HG02870 (cell line): ENCODE data around the gene TRIB2.
"Not testable (repeated sequence)": the region's sequence is repeated elsewhere in the genome, so short reads cannot be mapped to it uniquely, and the experiment has no call there.

Source experiments
- ATAC-seq: cut with Tn5 transposase; IDR thresholded peaks from one replicate; pipeline ENCODE4 v1.9.1; 2021; ENCODE audit warnings: mild to moderate bottlenecking, moderate library complexity; ENCODE audit not compliant: unreplicated experiment

The TRIB2 gene

DNA sequence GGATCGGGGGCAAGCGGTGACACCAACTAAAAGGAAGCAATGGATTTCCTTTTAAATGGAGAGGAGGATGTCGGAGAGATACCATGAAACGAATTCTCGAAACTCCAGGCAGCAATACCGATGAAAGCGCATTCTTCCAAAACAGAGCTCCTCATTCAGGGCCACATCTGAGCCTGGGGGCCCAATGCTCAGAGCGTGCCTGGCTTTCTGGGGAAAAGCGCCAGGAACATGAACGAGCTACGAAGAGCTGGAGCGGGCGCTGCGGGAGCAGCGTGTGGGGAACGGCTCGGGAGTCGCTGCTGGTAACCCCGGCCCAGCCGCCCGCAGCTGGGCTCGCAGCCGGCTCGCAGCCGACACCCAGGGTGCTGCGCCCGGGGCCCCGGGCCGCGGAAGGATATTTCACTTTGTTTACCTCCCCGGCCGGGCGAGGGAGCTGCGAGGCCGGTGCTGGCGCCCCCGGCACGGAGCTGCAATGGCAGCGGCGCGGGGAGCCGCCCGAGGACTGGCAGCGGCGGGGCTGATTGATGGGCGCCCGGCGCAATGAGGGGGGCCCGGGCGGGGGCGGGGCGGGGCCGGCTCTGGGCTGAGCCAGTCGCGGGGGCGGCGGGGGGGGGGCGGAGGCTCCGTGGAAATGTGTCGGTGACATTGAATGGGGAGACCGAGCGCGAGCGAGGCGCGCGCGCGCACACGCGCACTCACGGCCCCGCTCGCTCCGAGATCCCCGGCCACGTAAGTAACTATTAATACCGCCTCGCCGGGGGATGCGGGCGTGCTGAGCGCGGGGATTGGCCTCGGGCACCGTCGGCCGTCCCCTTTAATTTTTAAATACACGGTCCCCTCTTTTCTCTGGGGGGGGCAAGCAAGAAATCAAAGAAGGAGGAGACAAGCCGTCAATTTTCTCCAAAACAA is at the start of gene TRIB2:
TRIB2 (plus strand) TSS at position 655 of the 909 bp plus-strand sequence. CDS start 1,372 bp downstream, outside the sequence.
- no peak for ATAC-seq

DNA sequence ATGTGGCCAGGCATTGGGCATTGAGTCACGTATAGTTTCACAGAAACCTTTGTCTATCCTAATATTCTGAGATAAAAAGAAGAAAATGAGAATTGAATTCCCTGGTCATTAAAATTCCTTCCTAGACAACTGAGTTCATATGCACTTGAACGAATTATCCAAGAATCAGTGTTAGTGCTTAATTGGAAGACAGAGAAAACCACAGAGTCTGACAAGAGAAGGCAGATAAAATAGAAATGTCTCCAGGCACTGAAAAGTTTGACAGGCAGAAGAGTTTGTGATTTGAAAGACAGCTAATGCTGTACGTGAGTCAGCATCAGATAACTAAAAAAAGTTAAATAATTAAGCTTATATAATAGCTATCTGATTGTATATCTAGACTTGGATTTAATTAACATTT is 47.7 kb upstream of the TRIB2 start:
- ATAC-seq, result no peak

DNA sequence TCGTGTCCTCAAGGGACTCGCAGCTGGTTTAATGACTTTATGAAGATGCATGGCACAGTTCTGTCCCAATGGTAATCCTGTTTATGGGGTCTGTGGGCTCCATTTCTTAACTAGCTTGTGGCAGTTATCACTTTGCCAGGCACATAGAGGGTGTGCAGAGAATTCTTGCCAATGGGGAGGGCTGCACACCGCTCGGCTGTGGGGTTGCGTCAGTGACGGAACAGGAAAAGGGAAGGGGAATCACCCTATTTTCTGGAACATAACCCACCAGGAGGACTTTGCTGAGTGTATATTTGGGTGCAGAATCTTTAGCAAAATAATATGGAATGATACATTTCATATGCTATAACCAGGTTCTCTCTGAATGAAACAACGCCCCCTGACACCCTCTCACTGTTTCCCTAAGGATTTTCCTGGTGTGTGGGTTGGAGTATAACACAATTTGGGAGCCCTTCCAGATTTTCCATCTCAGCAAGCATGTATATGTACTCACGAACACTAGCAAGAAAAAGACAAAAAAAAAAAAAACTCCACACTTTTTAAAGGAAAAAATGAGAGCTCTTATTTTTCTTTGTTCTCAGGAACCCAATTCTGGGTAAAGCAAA is 43.9 kb upstream of the TRIB2 start:
- no peak for ATAC-seq

DNA sequence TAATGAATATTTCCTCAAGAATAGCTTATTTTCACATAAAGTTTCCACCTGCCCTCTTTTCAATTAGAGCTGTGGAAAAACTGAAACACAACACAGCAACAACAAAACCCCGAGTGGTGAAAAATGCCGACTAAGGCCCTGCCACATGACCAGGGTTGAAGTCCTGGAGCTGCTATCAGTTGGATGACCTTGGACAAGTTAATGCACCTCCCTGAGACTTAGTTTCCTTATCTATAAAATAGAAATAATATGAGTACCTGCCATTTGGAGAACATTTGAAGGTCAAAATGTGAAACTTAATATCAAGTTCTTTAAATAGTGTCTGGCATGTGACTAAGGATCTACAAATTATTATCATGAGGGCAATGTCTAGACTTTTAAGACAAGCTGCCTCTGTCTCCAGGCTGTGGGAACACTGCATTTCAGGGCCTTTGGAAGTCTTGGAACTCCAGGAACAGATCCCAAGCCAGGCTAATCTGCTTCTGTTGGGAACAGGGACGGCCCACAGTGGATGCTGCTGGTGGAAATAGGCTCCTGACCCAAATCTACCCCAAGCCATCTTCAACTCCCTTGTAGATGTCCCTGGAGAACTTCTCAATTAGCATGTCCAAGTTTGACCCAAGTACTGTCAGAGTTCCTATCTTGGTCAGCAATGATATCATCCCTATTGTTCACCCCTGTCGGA is 42.0 kb upstream of the TRIB2 start:
- no peak for ATAC-seq

GRCh38 chr2:12675352-12675795 is 41.4 kb upstream of the TRIB2 start:
- no peak for ATAC-seq

GRCh38 chr2:12675801-12676200 is 40.9 kb upstream of the TRIB2 start:
- no peak for ATAC-seq

DNA sequence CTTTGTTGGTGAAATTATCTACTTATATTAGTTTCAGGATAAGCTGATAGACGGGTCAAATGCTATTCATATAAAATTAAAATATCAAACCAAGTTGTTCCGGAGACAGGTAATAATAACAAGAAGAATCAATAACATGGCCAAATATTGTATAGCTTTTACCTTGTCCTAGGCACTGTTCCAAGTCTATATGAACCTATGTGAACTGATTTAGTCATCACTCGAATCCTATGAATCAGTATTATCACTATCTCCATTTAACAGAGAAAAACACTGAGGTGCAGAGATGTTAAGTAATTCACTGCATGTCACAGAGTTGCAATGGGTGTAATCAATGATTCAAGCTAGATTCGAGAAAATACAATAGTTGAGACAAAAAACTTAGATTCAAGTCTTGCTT is 40.0 kb upstream of the TRIB2 start:
- no peak for ATAC-seq

- no peak for ATAC-seq
Measured at GRCh38 chr2:12678186-12678585, 38.5 kb upstream of the TRIB2 start.

- ATAC-seq, result no peak
Measured at GRCh38 chr2:12679550-12680072, 37.1 kb upstream of the TRIB2 start.

- ATAC-seq, result not testable (repeated sequence)
Measured at GRCh38 chr2:12680115-12680514, 36.6 kb upstream of the TRIB2 start.

DNA sequence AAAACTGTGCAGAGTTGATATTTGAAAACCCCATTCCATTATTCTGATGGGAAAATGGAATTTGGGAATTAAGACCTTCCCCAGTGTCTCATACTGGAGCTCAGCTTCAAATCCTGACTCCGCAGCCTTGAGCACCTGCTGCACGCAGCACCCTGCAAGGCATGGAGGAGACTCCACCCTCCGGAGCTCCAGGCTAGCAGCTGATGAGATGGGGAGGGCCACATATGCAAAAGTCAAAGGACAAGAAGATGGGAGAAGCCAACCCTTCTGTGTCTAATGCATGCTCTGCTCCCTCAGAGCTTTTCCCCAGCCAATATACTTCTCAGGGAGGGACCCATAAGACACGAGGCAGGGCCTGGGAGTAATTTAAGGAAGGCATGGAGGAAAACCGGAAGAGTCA is 34.7 kb upstream of the TRIB2 start:
- ATAC-seq, result no peak

DNA sequence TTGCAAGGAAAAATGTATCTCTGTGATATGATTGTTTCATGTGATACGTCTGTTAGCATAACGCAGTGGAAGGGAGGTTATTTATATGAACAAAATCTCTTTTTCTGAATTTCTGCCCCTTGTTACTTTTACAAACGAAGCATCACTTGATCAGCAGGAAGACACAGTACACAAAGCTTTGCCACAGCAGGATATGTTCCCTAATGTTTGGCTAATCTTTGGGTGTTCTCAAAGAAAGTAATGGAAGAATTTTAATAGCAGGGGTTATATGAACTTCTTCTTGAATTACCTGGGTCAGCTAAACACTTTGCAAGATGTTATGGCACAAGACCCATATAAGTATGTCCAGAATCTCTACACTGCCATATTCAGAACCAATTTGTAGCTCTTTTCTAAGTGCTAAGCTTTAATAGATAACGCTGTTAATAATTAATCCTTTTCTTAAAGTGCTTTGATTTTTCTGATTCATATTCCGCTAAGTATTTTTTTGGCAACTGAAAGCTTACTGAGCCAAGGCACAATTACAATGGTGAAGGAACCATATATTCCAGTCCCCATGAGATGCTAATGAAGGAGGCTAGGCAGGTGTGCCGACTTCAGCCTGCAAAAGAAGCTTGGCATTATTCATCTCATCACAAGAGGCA is 33.2 kb upstream of the TRIB2 start:
- ATAC-seq, result no peak

GRCh38 chr2:12684471-12684936 is 32.2 kb upstream of the TRIB2 start:
- no peak for ATAC-seq

- no peak for ATAC-seq
Measured at GRCh38 chr2:12685145-12685544, 31.6 kb upstream of the TRIB2 start.

DNA sequence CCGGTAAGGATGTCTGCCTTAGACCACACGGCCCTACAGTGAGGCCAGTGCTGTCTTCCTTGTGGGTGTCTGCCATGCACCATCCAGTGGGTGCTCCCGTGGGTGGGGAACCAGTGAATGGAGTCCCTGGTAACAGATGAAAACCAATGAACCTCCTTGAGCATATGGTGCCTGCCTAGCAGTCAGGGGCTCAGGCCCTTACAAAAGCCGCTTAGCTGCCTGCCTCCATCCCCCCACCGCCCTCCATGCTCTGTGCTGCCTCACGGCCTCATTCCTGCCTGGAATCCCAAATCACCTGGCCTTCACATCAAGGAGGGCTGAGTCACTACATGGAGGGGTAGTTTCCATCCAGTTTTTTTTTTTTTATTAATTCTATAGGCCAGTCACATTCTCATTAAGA is 30.8 kb upstream of the TRIB2 start:
- no peak for ATAC-seq

GRCh38 chr2:12686708-12687283 is 29.9 kb upstream of the TRIB2 start:
- ATAC-seq, result no peak

DNA sequence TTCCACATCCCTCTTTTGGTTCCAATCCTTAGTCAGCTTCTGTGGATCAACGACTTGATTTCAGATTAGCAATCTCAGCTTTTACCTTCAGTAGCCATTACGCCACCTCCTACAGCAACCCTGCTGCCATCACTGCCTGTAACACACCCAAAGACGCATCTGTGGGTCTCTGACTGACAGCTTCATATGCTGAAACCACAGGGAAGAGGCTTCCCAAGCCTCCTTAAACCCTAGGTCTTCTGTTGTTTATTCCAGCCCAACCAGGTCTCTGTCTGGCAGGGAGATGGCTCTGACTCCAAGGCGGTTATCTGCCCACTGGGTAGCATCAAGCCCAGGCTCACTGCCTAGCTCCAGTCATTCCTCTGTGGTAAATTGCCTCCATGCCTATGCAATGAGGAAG is 28.6 kb upstream of the TRIB2 start:
- no peak for ATAC-seq

DNA sequence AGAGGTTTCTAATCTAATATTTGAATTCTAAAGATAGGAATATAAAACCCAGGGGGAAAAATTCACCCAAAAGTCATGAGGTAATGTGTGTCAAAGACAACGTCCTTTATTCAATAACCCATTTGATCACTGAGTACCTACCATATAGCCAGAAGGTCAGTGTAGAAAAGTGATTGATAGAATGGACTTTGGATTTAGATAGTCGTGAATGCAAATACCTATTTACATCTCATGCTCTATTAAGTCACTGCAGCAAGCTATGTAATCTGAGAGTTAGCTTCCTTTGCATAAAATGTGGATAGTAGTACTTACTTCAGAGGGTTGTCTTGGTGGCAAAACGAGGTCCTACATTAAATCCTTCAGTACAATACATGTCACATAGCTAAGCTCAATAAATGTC is 27.8 kb upstream of the TRIB2 start:
- no peak for ATAC-seq

- no peak for ATAC-seq
Measured at GRCh38 chr2:12693509-12693908, 23.2 kb upstream of the TRIB2 start.

- peak; percentile 75 for ATAC-seq
Measured at GRCh38 chr2:12694990-12695774, 21.6 kb upstream of the TRIB2 start.
